Mucosa of descending colon (tissue), 3 donors: ENCODE measurements around the gene CARD11. TPM values are rescaled to one million over a fixed set of nuclear protein-coding genes. Genes with fewer than 3 reads are reported as not detected.

ENCODE experiments used
- ATAC-seq: fragments of 200-7000 bp; cut with Tn5 transposase; one replicate; pipeline ENCODE4 v1.9.1; 2020; ENCODE audit warnings: mild to moderate bottlenecking, moderate library complexity
- DNase-seq, 3 donors: peaks; one replicate each; pipeline ENCODE4 v3.0.0-alpha.2; 2020
- H3K36me3 ChIP-seq: fragments of 200-600 bp; one replicate; pipeline ENCODE4 v1.8.0; 2021; ENCODE audit warnings: low read depth, mild to moderate bottlenecking
- H3K4me1 ChIP-seq: fragments of 200-600 bp; one replicate; pipeline ENCODE4 v1.8.0; 2021; ENCODE audit warnings: low read depth, mild to moderate bottlenecking
- H3K4me3 ChIP-seq: fragments of 200-600 bp; one replicate; pipeline ENCODE4 v1.8.0; 2021; ENCODE audit warnings: mild to moderate bottlenecking
- H3K9me3 ChIP-seq: fragments of 200-600 bp; one replicate; pipeline ENCODE4 v1.8.0; 2021; ENCODE audit warnings: mild to moderate bottlenecking
- intact Hi-C, 2 donors: fragments of 100-400 bp; cut with DNase I in 1 of 2; cut with micrococcal nuclease in 1 of 2; formaldehyde crosslinking; loops; one replicate each; pipeline versions ENCODE4 v1.11.0 to v1.11.1; 2022; cut with DNase I, micrococcal nuclease
- total RNA-seq, 3 donors: library from RNA; stranded (reverse); fragmentation: NEBNext Ultra II Directional in 2 of 3; extraction: Animal tissue kit (Norgen Biotek cat#: 25700) in 2 of 3; gene quantifications; one replicate each; pipeline versions ENCODE4 v1.2.1 to v1.2.4, GENCODE V29; 2021 to 2023
- TF ChIP-seq, protein P1 (sequence below): fragments of 200-600 bp; IDR thresholded peaks from one replicate; pipeline ENCODE4 v1.8.0; 2022; ENCODE audit warnings: antibody characterized with exemption, mild to moderate bottlenecking
- donor health status: DM: no; HTN: no; CAD: no; lungs with moderate emphysema.
- donor health status: DM: no; HTN: no; CAD: no.
- donor health status: DM: no; HTN: yes; CAD: no.

Gene CARD11
- total RNA-seq, 3 donors from 2014 or later, result 1.6 to 3.2 (median 3.2) TPM

GRCh38 chr7:2882111-2882510 lies 161.6 kb downstream of the CARD11 start:
- H3K9me3 ChIP-seq, result no peaks in the 10 kb centered on the region
- peaks cover 11% of the 10 kb centered on the region for H3K4me1 ChIP-seq
- H3K4me3 ChIP-seq, result no peak overlapping the region
- TF ChIP-seq, protein P1, sequence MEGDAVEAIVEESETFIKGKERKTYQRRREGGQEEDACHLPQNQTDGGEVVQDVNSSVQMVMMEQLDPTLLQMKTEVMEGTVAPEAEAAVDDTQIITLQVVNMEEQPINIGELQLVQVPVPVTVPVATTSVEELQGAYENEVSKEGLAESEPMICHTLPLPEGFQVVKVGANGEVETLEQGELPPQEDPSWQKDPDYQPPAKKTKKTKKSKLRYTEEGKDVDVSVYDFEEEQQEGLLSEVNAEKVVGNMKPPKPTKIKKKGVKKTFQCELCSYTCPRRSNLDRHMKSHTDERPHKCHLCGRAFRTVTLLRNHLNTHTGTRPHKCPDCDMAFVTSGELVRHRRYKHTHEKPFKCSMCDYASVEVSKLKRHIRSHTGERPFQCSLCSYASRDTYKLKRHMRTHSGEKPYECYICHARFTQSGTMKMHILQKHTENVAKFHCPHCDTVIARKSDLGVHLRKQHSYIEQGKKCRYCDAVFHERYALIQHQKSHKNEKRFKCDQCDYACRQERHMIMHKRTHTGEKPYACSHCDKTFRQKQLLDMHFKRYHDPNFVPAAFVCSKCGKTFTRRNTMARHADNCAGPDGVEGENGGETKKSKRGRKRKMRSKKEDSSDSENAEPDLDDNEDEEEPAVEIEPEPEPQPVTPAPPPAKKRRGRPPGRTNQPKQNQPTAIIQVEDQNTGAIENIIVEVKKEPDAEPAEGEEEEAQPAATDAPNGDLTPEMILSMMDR, result no peak
- intact Hi-C loops, result no loop called here
- DNase-seq, result no peak
- ATAC-seq, result no peak
- no peaks in the 10 kb centered on the region for H3K36me3 ChIP-seq

DNA sequence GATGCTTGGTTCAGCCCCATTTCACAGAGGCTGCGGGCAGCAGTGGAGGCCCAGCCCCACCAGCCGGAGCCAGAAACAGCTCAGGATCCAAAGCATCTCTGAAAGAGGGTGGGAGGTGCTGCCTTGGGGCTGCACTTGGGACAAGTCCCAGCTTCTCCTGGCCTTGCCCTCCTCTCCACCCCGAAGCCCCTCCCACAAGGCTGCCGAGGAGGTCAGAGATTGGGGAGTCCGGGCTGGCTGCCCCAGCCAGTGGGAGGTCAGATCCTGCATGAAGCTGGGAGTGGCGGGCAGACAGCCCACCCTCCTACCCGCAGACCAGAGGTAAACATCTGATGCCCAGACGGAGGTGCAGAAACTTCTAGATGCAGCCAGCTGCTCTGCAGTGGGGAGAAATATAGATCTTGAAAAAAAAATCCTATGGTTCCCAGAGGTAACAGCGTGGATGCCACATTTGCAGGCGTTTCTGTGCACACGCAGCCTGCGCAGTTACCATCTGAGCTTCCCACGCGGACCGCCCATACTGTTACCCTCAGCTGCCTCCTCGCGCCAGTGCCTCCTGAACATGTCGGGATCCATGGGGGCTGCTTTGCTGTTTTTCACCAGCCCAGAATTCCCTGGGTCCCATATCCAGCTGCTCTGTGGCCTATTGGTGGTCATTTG lies 162.7 kb downstream of the CARD11 start:
- no peak overlapping the region for H3K4me3 ChIP-seq
- intact Hi-C loops, result no loop called here
- no peak for DNase-seq
- H3K9me3 ChIP-seq, result no peaks in the 10 kb centered on the region
- no peak for ATAC-seq
- peaks cover 11% of the 10 kb centered on the region for H3K4me1 ChIP-seq
- no peaks in the 10 kb centered on the region for H3K36me3 ChIP-seq
- TF ChIP-seq, protein P1, result no peak

- TF ChIP-seq, protein P1, result no peak
- no peak for ATAC-seq
- Histone ChIP-seq H3K4me3 (no peak overlapping the region), H3K9me3 (no peaks in the 10 kb centered on the region), H3K36me3 (no peaks in the 10 kb centered on the region), H3K4me1 (peaks cover 11% of the 10 kb centered on the region)
- intact Hi-C loops, result no loop called here
- no peak for DNase-seq
Observed at GRCh38 chr7:2880051-2880450, 163.6 kb downstream of the CARD11 start.

GRCh38 chr7:2879354-2879753 lies 164.3 kb downstream of the CARD11 start:
- TF ChIP-seq, protein P1, result no peak
- ATAC-seq, result no peak
- Histone ChIP-seq H3K4me3 (no peak overlapping the region), H3K36me3 (no peaks in the 10 kb centered on the region), H3K9me3 (no peaks in the 10 kb centered on the region), H3K4me1 (peaks cover 8% of the 10 kb centered on the region)
- no peak for DNase-seq
- intact Hi-C loops, result no loop called here

DNA sequence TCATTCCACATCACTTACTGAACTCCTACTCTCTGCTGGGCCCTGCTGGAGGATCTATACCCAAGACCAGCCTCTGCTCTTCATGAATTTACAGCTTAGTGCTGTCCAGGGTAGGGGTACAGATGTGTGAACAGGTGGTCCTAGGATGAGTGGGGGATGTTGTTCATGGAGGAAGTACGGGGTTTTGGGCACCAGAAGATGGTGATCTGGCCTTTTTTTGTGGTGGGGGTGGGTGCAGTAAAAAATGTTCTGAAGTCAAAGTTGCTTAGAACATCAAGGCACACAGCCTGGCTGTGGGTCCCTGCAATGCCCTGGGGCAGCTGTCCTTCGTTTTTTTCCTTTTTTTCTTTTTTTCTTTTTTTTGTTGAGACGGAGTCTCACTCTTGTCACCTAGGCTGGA lies 165.4 kb downstream of the CARD11 start:
- ATAC-seq, result no peak
- H3K4me1 ChIP-seq, result no peaks in the 10 kb centered on the region
- no peak overlapping the region for H3K4me3 ChIP-seq
- intact Hi-C loops, result no loop called here
- no peak for DNase-seq
- H3K36me3 ChIP-seq, result no peaks in the 10 kb centered on the region
- no peaks in the 10 kb centered on the region for H3K9me3 ChIP-seq
- TF ChIP-seq, protein P1, result no peak
